NCI-H187 treated with DMSO at 0.1 percent for 48 hours (cell line): Measurements from ENCODE around the gene MRPL43.
"Not testable (repeated sequence)": the region's sequence is repeated elsewhere in the genome, so short reads cannot be mapped to it uniquely, and the experiment has no call there.

Source experiments
- DNase-seq: peaks from one replicate; lab custom pipeline; 2025; lab: John Stamatoyannopoulos, UW

The MRPL43 gene

GRCh38 chr10:100982916-100983830 lies 4.1 kb downstream of the MRPL43 start:
- no peak for DNase-seq

- no peak for DNase-seq
Measured at GRCh38 chr10:100981178-100981772, 6.0 kb downstream of the MRPL43 start.

GRCh38 chr10:100980711-100981110 lies 6.6 kb downstream of the MRPL43 start:
- DNase-seq = no peak

- DNase-seq = no peak
Measured at GRCh38 chr10:100980311-100980710, 7.0 kb downstream of the MRPL43 start.

- DNase-seq = no peak
Measured at GRCh38 chr10:100979791-100980272, 7.5 kb downstream of the MRPL43 start.

GRCh38 chr10:100978901-100979195 lies 8.4 kb downstream of the MRPL43 start:
- no peak for DNase-seq

GRCh38 chr10:100978121-100978900 lies 9.0 kb downstream of the MRPL43 start:
- no peak for DNase-seq

GRCh38 chr10:100977436-100977835 lies 9.9 kb downstream of the MRPL43 start:
- DNase-seq = no peak

- no peak for DNase-seq
Measured at GRCh38 chr10:100976906-100977305, 10.4 kb downstream of the MRPL43 start.

- not testable (repeated sequence) for DNase-seq
Measured at GRCh38 chr10:100975397-100975796, 11.9 kb downstream of the MRPL43 start.

- DNase-seq = no peak
Measured at GRCh38 chr10:100972904-100973535, 14.3 kb downstream of the MRPL43 start.

- no peak for DNase-seq
Measured at GRCh38 chr10:100972115-100972903, 15.0 kb downstream of the MRPL43 start.

- DNase-seq = no peak
Measured at GRCh38 chr10:100970914-100971811, 16.1 kb downstream of the MRPL43 start.

- no peak for DNase-seq
Measured at GRCh38 chr10:100970076-100970913, 17.0 kb downstream of the MRPL43 start.

GRCh38 chr10:100969187-100970075 lies 17.9 kb downstream of the MRPL43 start, which contains the start of gene SEMA4G:
Gene SEMA4G (plus strand): TSS chr10:100969504. CDS start chr10:100972913, 3,409 bp downstream.
- DNase-seq = no peak

GRCh38 chr10:100968863-100969186 lies 18.5 kb downstream of the MRPL43 start:
- no peak for DNase-seq

GRCh38 chr10:100968062-100968736 lies 19.1 kb downstream of the MRPL43 start:
- DNase-seq = no peak

- DNase-seq = no peak
Measured at GRCh38 chr10:100967332-100967731, 20.0 kb downstream of the MRPL43 start.
